M059J (cell line): ENCODE data around the gene LORICRIN. TPM values are rescaled to one million over a fixed set of nuclear protein-coding genes. Genes with fewer than 3 reads are reported as not detected.

ENCODE experiments used
- DNase-seq: peaks from one replicate; pipeline ENCODE4 v3.0.0-alpha.2; 2012; ENCODE audit warnings: low read depth
- total RNA-seq: library from RNA; depleted of rRNA; stranded (reverse); fragments of >200 nt; shearing (Covaris generic); gene quantifications from 2 replicates; pipeline ENCODE4 v1.2.3, GENCODE V29; 2014; rRNA removed

LORICRIN gene
- total RNA-seq, 1 experiment from 2014 or later, result not detected

DNA sequence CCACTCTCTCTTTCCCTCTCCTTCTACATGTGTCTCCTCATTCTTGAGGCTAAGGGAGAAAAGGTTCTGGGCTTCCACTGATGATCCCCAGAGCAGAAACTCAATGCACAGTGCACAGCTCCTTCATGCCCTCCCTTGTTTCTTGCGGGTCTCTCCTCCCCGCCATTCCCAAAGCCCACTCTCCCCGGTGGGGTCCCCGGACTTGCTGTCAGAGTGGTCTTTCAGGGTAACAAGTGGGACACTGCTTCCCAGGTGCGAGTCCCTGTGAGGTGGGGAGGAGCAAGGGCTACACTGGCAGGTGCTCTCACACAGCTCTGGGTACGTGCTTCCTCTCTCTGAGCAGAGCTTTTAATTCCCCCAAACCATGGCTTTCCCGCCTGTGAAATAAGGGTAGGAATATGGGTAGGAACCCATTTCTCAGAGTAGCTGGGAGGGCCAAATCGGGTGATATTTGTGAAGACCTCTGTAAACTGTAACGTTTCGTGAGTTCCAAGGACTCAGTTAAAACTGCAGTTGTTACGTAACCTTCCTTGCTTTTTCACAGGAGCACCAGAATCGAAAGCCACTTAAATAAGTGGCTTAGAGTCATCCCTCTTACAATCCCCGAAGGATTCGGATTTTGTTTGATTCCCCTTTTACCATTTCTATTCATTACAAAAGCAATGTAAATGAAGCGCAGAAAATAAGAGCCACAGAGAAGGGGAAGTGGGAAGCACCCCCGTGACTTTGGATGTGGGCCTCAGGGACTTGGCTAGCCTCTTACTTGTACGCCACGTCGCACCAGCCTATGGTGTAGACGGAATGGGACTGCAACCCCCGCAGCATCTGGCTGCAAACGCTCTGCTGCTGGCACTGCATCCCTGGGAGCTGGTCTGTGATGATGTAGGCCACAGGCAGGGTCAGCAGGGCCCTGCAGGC, 47.1 kb downstream of the LORICRIN start:
- DNase-seq, result no peak

DNA sequence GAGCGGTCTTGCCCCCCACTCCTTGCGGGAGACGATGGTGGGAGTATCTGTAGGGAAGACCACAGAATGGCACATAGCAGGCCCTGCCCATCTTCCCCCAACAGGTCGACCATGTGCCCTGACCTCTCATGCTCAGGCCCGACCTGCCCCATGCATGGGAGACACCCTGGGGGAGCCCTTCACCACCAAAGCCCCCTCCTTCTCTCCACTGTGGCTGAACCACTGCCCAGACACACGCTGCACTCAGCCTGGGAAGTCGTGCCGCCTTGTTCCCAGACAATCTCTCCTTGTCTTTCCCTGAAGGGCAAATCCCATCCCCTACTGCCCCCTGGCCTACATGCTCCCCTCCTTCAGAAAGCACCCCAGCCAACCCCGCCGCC, 47.7 kb downstream of the LORICRIN start:
- no peak for DNase-seq

DNA sequence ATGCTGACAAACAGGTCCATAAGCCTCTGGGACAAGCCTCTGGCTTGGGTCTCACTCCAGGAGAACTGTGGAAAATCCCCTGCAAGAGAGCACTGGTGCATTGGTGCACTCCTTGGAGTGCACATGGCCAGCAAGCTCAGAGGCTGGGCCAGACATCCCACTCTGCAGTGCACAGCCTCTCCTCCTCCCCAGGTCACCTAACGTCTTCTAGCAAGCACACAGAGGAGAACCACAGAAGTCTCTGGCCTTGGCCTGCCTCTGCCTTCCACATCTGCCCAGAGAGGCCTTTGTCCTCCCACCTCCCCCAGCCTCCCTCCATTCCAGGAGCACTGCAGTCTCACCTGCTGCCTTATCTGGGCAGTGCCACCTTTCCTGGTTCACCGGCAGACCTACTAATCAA, 49.1 kb downstream of the LORICRIN start:
- DNase-seq, result no peak

DNA sequence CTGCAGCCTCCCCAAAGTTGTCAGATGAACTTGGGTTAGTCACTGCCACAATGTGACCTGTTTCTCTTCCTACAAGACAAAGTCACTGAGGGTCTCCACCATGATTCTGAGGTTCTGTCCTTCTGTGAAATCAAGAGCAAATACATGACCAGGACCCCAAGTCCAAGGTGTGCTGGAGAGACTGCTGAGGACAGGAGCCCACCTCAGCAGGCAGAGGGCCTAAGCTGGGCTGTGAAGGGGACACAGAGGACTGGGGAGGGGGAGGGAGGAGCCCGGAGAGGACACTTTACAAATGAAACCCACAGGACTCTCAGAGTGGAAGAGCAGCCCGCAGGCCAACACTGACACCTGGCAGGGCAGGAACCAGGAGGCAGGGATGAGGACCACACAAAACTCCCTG, 50.0 kb downstream of the LORICRIN start:
- DNase-seq, result no peak

DNA sequence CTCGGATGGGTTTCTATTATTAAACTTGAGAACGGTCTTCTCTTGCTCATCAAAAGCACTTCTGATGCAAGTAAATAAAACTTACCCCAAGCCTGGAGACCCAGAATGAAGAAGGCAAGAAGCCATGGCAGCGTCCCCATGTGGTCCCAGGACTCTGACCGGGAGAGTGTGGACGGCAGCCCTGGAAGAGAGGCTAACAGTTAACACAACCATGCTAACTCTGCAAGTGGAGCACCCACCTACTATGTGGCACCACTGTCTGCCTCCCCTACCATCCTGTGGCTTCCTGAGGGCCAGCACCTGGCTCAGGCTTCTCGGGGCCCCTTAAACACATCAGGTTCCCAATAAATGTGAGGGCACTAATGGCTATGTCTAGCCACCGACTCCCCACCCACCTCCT, 51.0 kb downstream of the LORICRIN start:
- DNase-seq, result no peak

Other genes with a start within 250 kb of the LORICRIN start
- not detected in 2 replicates for gene SPRR1B, start 228.5 kb upstream of the LORICRIN start, total RNA-seq
- gene SPRR2D, start 218.6 kb upstream of the LORICRIN start, total RNA-seq, result not detected in 2 replicates
- not detected in 2 replicates for gene SPRR2A, start 202.2 kb upstream of the LORICRIN start, total RNA-seq
- gene SPRR2B, start 188.1 kb upstream of the LORICRIN start, total RNA-seq, result not detected in 2 replicates
- gene SPRR2E, start 165.2 kb upstream of the LORICRIN start, total RNA-seq, result not detected in 2 replicates
- gene SPRR2F, start 146.2 kb upstream of the LORICRIN start, total RNA-seq, result not detected in 2 replicates
- not detected in 2 replicates for gene SPRR2G, start 108.8 kb upstream of the LORICRIN start, total RNA-seq
- not detected in 2 replicates for gene LELP1, start 56.3 kb upstream of the LORICRIN start, total RNA-seq
- not detected in 2 replicates for gene PRR9, start 42.1 kb upstream of the LORICRIN start, total RNA-seq
- gene PGLYRP3, start 53.3 kb downstream of the LORICRIN start, total RNA-seq, result not detected in 2 replicates
- gene PGLYRP4, start 89.2 kb downstream of the LORICRIN start, total RNA-seq, result not detected in 2 replicates
- 0.22 TPM in 1 of 2 replicates, not detected in the other for gene S100A9, start 98.2 kb downstream of the LORICRIN start, total RNA-seq
- gene S100A12, start 115.9 kb downstream of the LORICRIN start, total RNA-seq, result not detected in 2 replicates
- gene S100A8, start 131.4 kb downstream of the LORICRIN start, total RNA-seq, result 0.15 TPM in 1 of 2 replicates, not detected in the other
- gene S100A7A, start 156.8 kb downstream of the LORICRIN start, total RNA-seq, result not detected in 2 replicates
- not detected in 2 replicates for gene S100A7, start 201.0 kb downstream of the LORICRIN start, total RNA-seq